Natural killer cell (primary cell): Measurements from ENCODE around the gene NLGN4X. TPM values are rescaled to one million over a fixed set of nuclear protein-coding genes. Genes with fewer than 3 reads are reported as not detected.

Experiments
- ATAC-seq, 3 donors: fragments of 150-1000 bp in 2 of 3; fragments of 200-7000 bp in 1 of 3; cut with Tn5 transposase; 1 replicate in 1 of 3; 2 replicates in 2 of 3; pipeline ENCODE4 v1.10.0; 2021; ENCODE audit warnings: mild to moderate bottlenecking in 2 of 3, moderate library complexity in 2 of 3
- DNase-seq, 2 donors: peaks; one replicate each; pipeline versions ENCODE4 v3.0.0 to v3.0.0-alpha.2; 2013 to 2021; ENCODE audit warnings: mixed read lengths in 1 of 2
- H3K27ac ChIP-seq: one replicate; pipeline ENCODE4 v1.5.1; 2013; ENCODE audit warnings: mild to moderate bottlenecking, low read length
- H3K27me3 ChIP-seq: one replicate; pipeline ENCODE4 v1.6.1; 2013; ENCODE audit warnings: low read length; ENCODE audit not compliant: control insufficient read depth, insufficient read depth
- H3K36me3 ChIP-seq: one replicate; pipeline ENCODE4 v1.6.1; 2013; ENCODE audit warnings: low read length; ENCODE audit not compliant: control insufficient read depth, insufficient read depth
- H3K4me1 ChIP-seq: one replicate; pipeline ENCODE4 v1.6.1; 2013; ENCODE audit warnings: low read length; ENCODE audit not compliant: control insufficient read depth, insufficient read depth
- H3K4me3 ChIP-seq: one replicate; pipeline ENCODE4 v1.5.1; 2013; ENCODE audit warnings: low read length
- H3K9me3 ChIP-seq: one replicate; pipeline ENCODE4 v1.6.1; 2013; ENCODE audit warnings: low read length; ENCODE audit not compliant: control insufficient read depth, insufficient read depth
- H3K27ac Mint-ChIP-seq, 2 donors: one replicate each; pipeline ENCODE4 v1.8.0; 2022; ENCODE audit warnings: mild to moderate bottlenecking in 2 of 2, mixed read lengths in 2 of 2, moderate library complexity in 1 of 2
- H3K27me3 Mint-ChIP-seq, 2 donors: one replicate each; pipeline ENCODE4 v1.8.0; 2022; ENCODE audit warnings: low read depth in 2 of 2, mixed read lengths in 2 of 2
- H3K36me3 Mint-ChIP-seq: one replicate; pipeline ENCODE4 v1.8.0; 2022; ENCODE audit warnings: mixed read lengths
- H3K4me1 Mint-ChIP-seq, 2 donors: one replicate each; pipeline ENCODE4 v1.8.0; 2022; ENCODE audit warnings: mixed read lengths in 2 of 2
- H3K4me3 Mint-ChIP-seq: one replicate; pipeline ENCODE4 v1.8.0; 2022; ENCODE audit warnings: mild to moderate bottlenecking, moderate library complexity, mixed read lengths
- H3K9me3 Mint-ChIP-seq, 2 donors: one replicate each; pipeline ENCODE4 v1.8.0; 2022; ENCODE audit warnings: mixed read lengths in 2 of 2
- CTCF ChIP-seq: fragments of 200-600 bp; IDR thresholded peaks from one replicate; pipeline ENCODE4 v1.8.0; 2022; ENCODE audit warnings: antibody characterized with exemption
- WGBS: methylation state at CpG from one replicate; pipeline ENCODE4 v1.1.7; 2013; ENCODE audit warnings: missing lambda C conversion rate; ENCODE audit not compliant: insufficient coverage; 5-methylcytosine and 5-hydroxymethylcytosine counted together
- intact Hi-C: fragments of 100-400 bp; cut with micrococcal nuclease; formaldehyde crosslinking; loops from one replicate; pipeline ENCODE4 v1.14.2; 2022
- total RNA-seq, 4 donors: library from RNA; stranded (reverse); fragments of 120-200 nt in 1 of 4; gene quantifications; one replicate each; pipeline versions ENCODE4 v1.2.3 to v1.2.4, GENCODE V29; 2013 to 2022

The NLGN4X gene
- total RNA-seq, 3 donors from 2014 or later (not counting 1 experiment from before 2014, with no cell fraction given): not detected

DNA sequence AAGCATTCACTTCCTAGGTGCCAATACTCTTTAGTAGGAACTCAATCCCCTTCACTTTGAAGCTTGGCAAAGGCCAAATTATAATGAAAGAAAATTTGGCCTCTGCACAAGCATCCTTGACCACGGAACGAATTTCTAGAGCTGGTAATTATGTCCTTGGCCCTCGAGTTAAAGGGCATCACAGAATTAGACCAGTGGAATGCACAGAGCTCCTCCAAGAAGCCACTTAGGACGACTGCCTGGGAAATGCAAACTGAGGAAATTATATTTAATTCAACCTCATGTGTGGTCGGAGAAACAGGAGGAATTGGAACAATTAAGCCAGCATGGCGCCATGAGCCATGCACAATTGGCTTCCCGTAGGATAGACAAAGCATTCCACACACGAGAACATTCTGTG, 59.3 kb downstream of the NLGN4X start:
- DNase-seq: no peak
- Mint-ChIP-seq H3K4me1 (no peaks in the 10 kb centered on the region), H3K27me3 (no peaks in the 10 kb centered on the region), H3K4me3 (no peak overlapping the region), H3K36me3 (no peaks in the 10 kb centered on the region), H3K9me3 (peaks cover 9% of the 10 kb centered on the region in 2 donors), H3K27ac (no peak overlapping the region)
- no peaks in the 10 kb centered on the region for H3K4me1 ChIP-seq
- H3K4me3 ChIP-seq: no peak overlapping the region
- no peaks in the 10 kb centered on the region for H3K9me3 ChIP-seq
- no peak overlapping the region for H3K27ac ChIP-seq
- TF ChIP-seq CTCF: no peak
- no peaks in the 10 kb centered on the region for H3K27me3 ChIP-seq
- intact Hi-C loops: no loop called here
- no peak for ATAC-seq
- WGBS: 72% methylated on average over 7 of the region's 8 CpGs
- no peaks in the 10 kb centered on the region for H3K36me3 ChIP-seq

DNA sequence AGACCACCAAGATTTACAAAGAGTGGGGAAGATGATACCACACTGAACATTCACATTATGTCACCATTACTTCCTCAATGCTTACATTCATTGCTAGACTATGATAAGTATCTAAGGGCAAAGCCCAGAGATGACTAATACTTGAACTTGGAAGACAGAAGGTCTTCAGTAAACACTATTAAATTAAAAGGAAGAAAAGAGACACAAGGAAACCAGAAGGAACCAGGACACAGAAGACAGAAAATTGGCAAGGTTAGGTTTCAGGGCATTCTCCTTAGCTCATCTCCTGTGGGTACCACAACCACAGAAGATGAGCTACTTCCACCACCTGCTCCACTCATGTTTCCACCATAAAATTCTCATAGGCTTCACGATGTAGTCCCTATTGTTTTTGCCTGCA, 64.9 kb downstream of the NLGN4X start:
- intact Hi-C loops: no loop called here
- H3K4me3 Mint-ChIP-seq: no peak overlapping the region

GRCh38 chrX:6159468-6159867, 69.2 kb downstream of the NLGN4X start:
- intact Hi-C loops: no loop called here
- no peaks in the 10 kb centered on the region for H3K27me3 Mint-ChIP-seq
- no peak overlapping the region for H3K27ac Mint-ChIP-seq
- no peaks in the 10 kb centered on the region for H3K9me3 ChIP-seq
- DNase-seq (no peak), ATAC-seq (no peak)
- 78% methylated on average over 5 of the region's 5 CpGs for WGBS
- H3K9me3 Mint-ChIP-seq: peaks cover 3 to 5% of the 10 kb centered on the region in 2 donors
- H3K4me3 ChIP-seq: no peak overlapping the region
- H3K4me1 Mint-ChIP-seq: no peaks in the 10 kb centered on the region
- no peaks in the 10 kb centered on the region for H3K36me3 Mint-ChIP-seq
- H3K4me1 ChIP-seq: no peaks in the 10 kb centered on the region
- no peaks in the 10 kb centered on the region for H3K36me3 ChIP-seq
- no peak overlapping the region for H3K4me3 Mint-ChIP-seq
- TF ChIP-seq CTCF: no peak
- H3K27me3 ChIP-seq: no peaks in the 10 kb centered on the region
- H3K27ac ChIP-seq: no peak overlapping the region

More for the DNA sequence above, 64.9 kb downstream of the NLGN4X start:
- Mint-ChIP-seq H3K27ac (no peak overlapping the region), H3K9me3 (peaks cover 3 to 5% of the 10 kb centered on the region in 2 donors), H3K4me1 (no peaks in the 10 kb centered on the region), H3K36me3 (no peaks in the 10 kb centered on the region), H3K27me3 (no peaks in the 10 kb centered on the region)
- Histone ChIP-seq H3K27ac (no peak overlapping the region), H3K9me3 (no peaks in the 10 kb centered on the region), H3K4me3 (no peak overlapping the region), H3K27me3 (no peaks in the 10 kb centered on the region), H3K36me3 (no peaks in the 10 kb centered on the region), H3K4me1 (no peaks in the 10 kb centered on the region)
- ATAC-seq (no peak), DNase-seq (no peak)
- no peak for TF ChIP-seq CTCF
- WGBS: no CpG with 5 or more reads among the region's 1 CpG

GRCh38 chrX:6151971-6152370, 76.7 kb downstream of the NLGN4X start:
- peaks cover 5 to 9% of the 10 kb centered on the region in 2 donors for H3K9me3 Mint-ChIP-seq
- Histone ChIP-seq H3K27ac (no peak overlapping the region), H3K9me3 (no peaks in the 10 kb centered on the region), H3K4me1 (no peaks in the 10 kb centered on the region), H3K36me3 (no peaks in the 10 kb centered on the region), H3K4me3 (no peak overlapping the region), H3K27me3 (no peaks in the 10 kb centered on the region)
- ATAC-seq (no peak), DNase-seq (no peak)
- intact Hi-C loops: no loop called here
- H3K27me3 Mint-ChIP-seq: no peaks in the 10 kb centered on the region
- H3K4me1 Mint-ChIP-seq: no peaks in the 10 kb centered on the region
- TF ChIP-seq CTCF: no peak
- no peaks in the 10 kb centered on the region for H3K36me3 Mint-ChIP-seq
- WGBS: 87% methylated on average over 5 of the region's 5 CpGs
- no peak overlapping the region for H3K4me3 Mint-ChIP-seq
- H3K27ac Mint-ChIP-seq: no peak overlapping the region
